ENCODE data around the gene RYR3.

The RYR3 gene

DNA sequence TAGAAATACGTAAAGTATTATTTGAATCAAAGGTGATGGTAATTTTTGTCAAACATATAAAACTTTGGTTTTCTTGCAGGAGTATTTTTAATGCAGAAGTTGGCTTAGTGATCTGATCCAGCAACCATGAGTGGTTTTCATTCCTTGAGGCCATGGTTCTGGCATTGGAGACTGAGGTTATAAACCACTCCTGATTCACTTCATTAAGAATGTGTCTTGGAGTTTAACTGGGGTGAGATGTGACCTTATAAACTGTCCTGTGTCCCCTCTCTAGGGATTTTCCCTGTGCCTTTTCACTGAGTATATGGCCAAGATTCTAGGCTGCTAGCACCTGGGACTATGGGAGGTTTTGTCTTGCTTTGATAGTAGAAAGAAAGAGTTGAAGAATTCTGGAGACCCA lies 94.3 kb downstream of the RYR3 start:
- DNase-seq (ENCODE audit: low read depth, low spot score), result no peak
- POLR2A ChIA-PET, result no interaction called here
- CTCF ChIA-PET, result no interaction called here
- TF ChIP-seq, protein P1, sequence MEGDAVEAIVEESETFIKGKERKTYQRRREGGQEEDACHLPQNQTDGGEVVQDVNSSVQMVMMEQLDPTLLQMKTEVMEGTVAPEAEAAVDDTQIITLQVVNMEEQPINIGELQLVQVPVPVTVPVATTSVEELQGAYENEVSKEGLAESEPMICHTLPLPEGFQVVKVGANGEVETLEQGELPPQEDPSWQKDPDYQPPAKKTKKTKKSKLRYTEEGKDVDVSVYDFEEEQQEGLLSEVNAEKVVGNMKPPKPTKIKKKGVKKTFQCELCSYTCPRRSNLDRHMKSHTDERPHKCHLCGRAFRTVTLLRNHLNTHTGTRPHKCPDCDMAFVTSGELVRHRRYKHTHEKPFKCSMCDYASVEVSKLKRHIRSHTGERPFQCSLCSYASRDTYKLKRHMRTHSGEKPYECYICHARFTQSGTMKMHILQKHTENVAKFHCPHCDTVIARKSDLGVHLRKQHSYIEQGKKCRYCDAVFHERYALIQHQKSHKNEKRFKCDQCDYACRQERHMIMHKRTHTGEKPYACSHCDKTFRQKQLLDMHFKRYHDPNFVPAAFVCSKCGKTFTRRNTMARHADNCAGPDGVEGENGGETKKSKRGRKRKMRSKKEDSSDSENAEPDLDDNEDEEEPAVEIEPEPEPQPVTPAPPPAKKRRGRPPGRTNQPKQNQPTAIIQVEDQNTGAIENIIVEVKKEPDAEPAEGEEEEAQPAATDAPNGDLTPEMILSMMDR (IDR thresholded peaks at IDR 0.05; ENCODE audit: insufficient read depth, low read length, missing control alignments), result no peak
- no peak overlapping the region for H3K4me3 ChIP-seq (ENCODE audit: low read depth, low read length)

DNA sequence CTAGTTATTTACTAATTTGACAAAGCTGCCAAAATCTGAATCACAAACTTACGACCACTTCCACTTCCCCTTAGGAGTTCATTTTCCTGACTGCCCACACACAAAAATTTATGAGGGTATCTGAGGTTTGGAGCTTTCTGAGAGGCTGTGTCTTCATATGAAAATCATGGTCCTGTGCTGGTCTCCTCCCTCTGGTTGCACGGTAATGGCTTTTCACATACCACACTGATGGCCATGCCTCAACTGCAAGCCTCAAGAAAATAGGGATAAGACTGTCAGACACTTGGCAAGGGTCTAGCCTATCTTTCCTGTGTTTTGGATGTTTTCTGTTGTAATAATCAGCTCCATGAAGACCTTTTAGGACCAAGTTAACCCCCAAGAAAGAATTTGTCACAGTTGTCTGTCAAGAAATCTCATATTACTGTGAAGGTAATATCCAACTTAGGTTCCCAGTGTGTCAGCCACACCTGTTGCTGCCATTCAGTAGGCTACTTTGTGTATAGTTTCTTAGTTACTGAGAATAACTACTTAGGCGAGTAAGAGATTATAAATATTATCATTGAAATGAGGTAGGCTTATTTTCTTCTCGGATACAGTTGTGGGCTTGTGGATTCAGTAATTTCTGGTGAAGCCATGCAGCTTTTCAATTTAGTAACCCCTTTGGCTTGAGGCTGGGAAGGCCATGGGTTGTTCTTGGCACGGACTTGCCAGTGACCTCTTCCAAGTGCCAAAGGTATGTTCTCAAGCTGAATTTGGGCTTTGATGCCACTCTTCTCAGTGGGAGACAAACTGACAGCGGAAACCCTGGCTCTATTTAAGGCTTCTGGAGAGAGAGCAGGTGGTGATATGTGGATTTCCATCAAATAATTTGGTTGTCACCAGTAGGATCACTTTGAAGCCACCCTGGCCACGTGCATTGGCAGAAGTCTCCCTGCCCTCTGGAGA lies 101.1 kb downstream of the RYR3 start:
- POLR2A ChIA-PET, result no interaction called here
- TF ChIP-seq, protein P1 (IDR thresholded peaks at IDR 0.05; ENCODE audit: insufficient read depth, low read length, missing control alignments), result no peak
- no peak overlapping the region for H3K4me3 ChIP-seq (ENCODE audit: low read depth, low read length)
- CTCF ChIA-PET, result no interaction called here
- no peak for DNase-seq (ENCODE audit: low read depth, low spot score)

DNA sequence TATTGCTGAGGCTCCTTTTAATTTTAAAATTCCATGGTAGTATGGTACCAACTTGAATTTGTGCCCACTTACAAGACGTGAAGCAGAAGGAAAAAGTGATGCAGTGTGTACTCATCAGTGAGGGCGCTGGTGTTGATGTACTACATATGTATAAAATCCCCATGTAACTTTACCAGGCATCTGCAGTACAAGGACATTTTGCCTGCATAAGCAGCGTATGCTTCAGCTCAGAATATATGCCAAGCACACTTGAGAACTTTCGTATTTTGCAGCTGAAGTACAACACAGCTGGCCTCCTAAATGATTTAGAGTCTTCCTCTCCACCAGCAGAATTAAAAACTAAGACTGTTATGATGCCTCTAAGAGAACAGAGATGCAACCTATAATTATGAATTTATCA lies 108.9 kb downstream of the RYR3 start:
- POLR2A ChIA-PET, result no interaction called here

DNA sequence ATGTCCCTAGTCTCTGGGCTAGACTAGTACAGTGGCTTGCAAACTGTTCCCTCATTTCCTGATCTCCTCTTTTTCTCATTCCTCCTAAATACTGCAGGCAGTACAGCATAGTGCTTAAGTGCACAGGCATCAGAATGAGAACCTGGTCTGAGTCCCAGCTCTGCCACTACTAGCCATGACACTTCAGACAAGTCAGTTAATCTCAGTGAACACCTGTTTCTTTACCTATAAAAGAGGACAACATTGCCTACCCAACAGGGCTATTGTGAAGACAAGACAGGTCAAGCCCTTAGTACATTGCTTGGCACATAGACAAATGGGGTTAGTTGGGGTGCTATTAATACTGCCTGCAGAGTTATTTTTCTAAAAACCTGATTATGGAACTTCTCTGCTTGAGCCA lies 113.3 kb downstream of the RYR3 start:
- TF ChIP-seq, protein P1 (IDR thresholded peaks at IDR 0.05; ENCODE audit: insufficient read depth, low read length, missing control alignments), result no peak
- no peak for DNase-seq (ENCODE audit: low read depth, low spot score)
- ChIA-PET POLR2A (no interaction called here), CTCF (no interaction called here)
- no peak overlapping the region for H3K4me3 ChIP-seq (ENCODE audit: low read depth, low read length)

More for the DNA sequence above, 108.9 kb downstream of the RYR3 start:
- no peak for DNase-seq (ENCODE audit: low read depth, low spot score)
- no peak overlapping the region for H3K4me3 ChIP-seq (ENCODE audit: low read depth, low read length)
- CTCF ChIA-PET, result no interaction called here
- TF ChIP-seq, protein P1 (IDR thresholded peaks at IDR 0.05; ENCODE audit: insufficient read depth, low read length, missing control alignments), result no peak

DNA sequence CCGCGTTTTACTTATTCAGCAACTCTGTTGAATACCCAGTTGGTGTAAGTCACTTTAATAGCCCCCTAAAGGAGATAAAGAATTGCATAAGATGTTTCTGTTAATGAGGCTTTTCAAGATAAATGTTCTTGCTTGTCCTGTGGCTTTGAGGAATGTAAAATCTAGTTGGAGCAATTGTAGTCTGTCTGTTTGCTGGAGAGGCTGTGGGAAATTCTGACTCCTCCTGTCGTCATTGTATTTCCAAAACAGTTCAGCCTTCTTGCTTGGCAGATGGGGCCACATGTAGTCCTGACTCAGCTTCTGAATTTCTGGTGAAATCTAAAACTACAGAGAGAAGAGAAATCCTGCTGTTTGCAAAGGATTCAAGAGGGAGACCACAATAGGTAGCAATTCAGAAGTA lies 114.4 kb downstream of the RYR3 start:
- TF ChIP-seq, protein P1 (IDR thresholded peaks at IDR 0.05; ENCODE audit: insufficient read depth, low read length, missing control alignments), result no peak
- POLR2A ChIA-PET, result no interaction called here
- CTCF ChIA-PET, result no interaction called here
- H3K4me3 ChIP-seq (ENCODE audit: low read depth, low read length), result no peak overlapping the region
- DNase-seq (ENCODE audit: low read depth, low spot score), result no peak

DNA sequence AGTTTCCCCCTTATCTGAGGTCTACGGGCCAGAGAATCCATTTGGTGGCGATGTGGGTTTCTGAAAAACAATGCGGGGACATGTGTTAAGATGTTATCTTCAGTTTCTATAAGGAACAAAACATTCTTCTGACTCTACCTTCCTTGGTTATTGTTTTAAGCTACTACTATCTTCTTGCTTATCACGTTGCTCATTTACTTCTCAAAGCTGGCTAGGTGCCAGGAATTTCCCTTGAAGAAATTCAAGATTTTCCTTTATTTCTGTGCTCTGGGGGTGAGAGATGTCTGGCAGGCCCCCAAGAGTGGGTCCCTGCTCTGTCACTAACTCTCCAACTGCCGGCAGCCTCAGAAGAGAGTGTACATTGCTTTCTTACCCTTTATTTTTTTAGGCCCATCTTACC lies 119.8 kb downstream of the RYR3 start:
- H3K4me3 ChIP-seq (ENCODE audit: low read depth, low read length), result no peak overlapping the region
- TF ChIP-seq, protein P1 (IDR thresholded peaks at IDR 0.05; ENCODE audit: insufficient read depth, low read length, missing control alignments), result no peak
- CTCF ChIA-PET, result no interaction called here
- DNase-seq (ENCODE audit: low read depth, low spot score), result no peak
- POLR2A ChIA-PET, result no interaction called here
